ENCODE data around the gene CAST. TPM values are rescaled to one million over a fixed set of nuclear protein-coding genes. Genes with fewer than 3 reads are reported as not detected.
A peak's percentile ranks its signal among the peaks of the same experiment; 100 is the strongest.

The CAST gene
- total and polyA plus RNA-seq, 4 experiments from 2014 or later: 24.0 to 207 (median 147) TPM

GRCh38 chr5:96624596-96624995, 37.6 kb upstream of the CAST start:
- Mint-ChIP-seq H3K27ac (no peak overlapping the region), H3K4me3 (no peak overlapping the region), H3K36me3 (no peaks in the 10 kb centered on the region), H3K4me1 (peaks cover 8 to 20% (median 14%) of the 10 kb centered on the region in 4 donors), H3K9me3 (no peaks in the 10 kb centered on the region), H3K27me3 (peaks cover 0 to 1% of the 10 kb centered on the region in 2 donors)
- H3K27me3 ChIP-seq (ENCODE audit: insufficient read depth, low read length): no peaks in the 10 kb centered on the region
- intact Hi-C loops (cut with micrococcal nuclease): no loop called here
- no peaks in the 10 kb centered on the region for H3K4me1 ChIP-seq (ENCODE audit: insufficient read depth, low read length)
- H3K36me3 ChIP-seq (ENCODE audit: insufficient read depth, low read length): no peaks in the 10 kb centered on the region
- no peak overlapping the region for H3K27ac ChIP-seq (ENCODE audit: low read depth, low read length)
- CTCF ChIA-PET (ENCODE audit: partially characterized antibody): interaction anchor here (2.6 kb wide), 1 partner anchor 10 kb away, joined by 15 read pairs; no protein-coding TSS in a partner anchor
- POLR2A ChIA-PET (ENCODE audit: partially characterized antibody): interaction anchor here (1.3 kb wide), 1 partner anchor 46 kb away, joined by 3 read pairs; no protein-coding TSS in a partner anchor
- H3K4me3 ChIP-seq (ENCODE audit: low read length in 2 of 2): no peak overlapping the region
- no peaks in the 10 kb centered on the region for H3K9me3 ChIP-seq (ENCODE audit: control insufficient read depth in 1 of 2, low read length in 2 of 2)
- DNase-seq: no peak

- CTCF ChIA-PET (ENCODE audit: partially characterized antibody): interaction anchor here (0.6 to 2.6 kb wide), 2 partner anchors 11 to 88 kb away, joined by 4 to 15 read pairs; no protein-coding TSS in a partner anchor
- Mint-ChIP-seq H3K9me3 (no peaks in the 10 kb centered on the region), H3K4me3 (no peak overlapping the region), H3K27ac (no peak overlapping the region), H3K27me3 (peaks cover 0 to 1% of the 10 kb centered on the region in 2 donors), H3K36me3 (no peaks in the 10 kb centered on the region), H3K4me1 (peaks cover 8 to 20% (median 14%) of the 10 kb centered on the region in 4 donors)
- no peaks in the 10 kb centered on the region for H3K36me3 ChIP-seq (ENCODE audit: insufficient read depth, low read length)
- H3K27me3 ChIP-seq (ENCODE audit: insufficient read depth, low read length): no peaks in the 10 kb centered on the region
- POLR2A ChIA-PET (ENCODE audit: partially characterized antibody): interaction anchor here (1.3 to 2.6 kb wide), 2 partner anchors 37 to 45 kb away, joined by 3 to 8 read pairs; partner anchors contain the start of gene CAST
- H3K27ac ChIP-seq (ENCODE audit: low read depth, low read length): no peak overlapping the region
- H3K4me3 ChIP-seq (ENCODE audit: low read length in 2 of 2): no peak overlapping the region
- no peaks in the 10 kb centered on the region for H3K4me1 ChIP-seq (ENCODE audit: insufficient read depth, low read length)
- no peak for DNase-seq
- H3K9me3 ChIP-seq (ENCODE audit: control insufficient read depth in 1 of 2, low read length in 2 of 2): no peaks in the 10 kb centered on the region
- intact Hi-C loops (cut with micrococcal nuclease): no loop called here
Observed at GRCh38 chr5:96625365-96625764, 36.8 kb upstream of the CAST start.

- no peak overlapping the region for H3K27ac ChIP-seq (ENCODE audit: low read depth, low read length)
- H3K27ac Mint-ChIP-seq: peak overlapping the region in 1 of 7 donors; percentile 75
- H3K4me1 ChIP-seq (ENCODE audit: insufficient read depth, low read length): no peaks in the 10 kb centered on the region
- intact Hi-C loops (cut with micrococcal nuclease): no loop called here
- no peak for DNase-seq
- peak overlapping the region in 3 of 8 donors; percentile 1 to 78 (median 23) for H3K4me3 Mint-ChIP-seq
- H3K36me3 Mint-ChIP-seq: no peaks in the 10 kb centered on the region
- no peak overlapping the region for H3K4me3 ChIP-seq (ENCODE audit: low read length in 2 of 2)
- no peaks in the 10 kb centered on the region for H3K36me3 ChIP-seq (ENCODE audit: insufficient read depth, low read length)
- no peaks in the 10 kb centered on the region for H3K27me3 ChIP-seq (ENCODE audit: insufficient read depth, low read length)
- ChIA-PET POLR2A (ENCODE audit: partially characterized antibody) (interaction anchor here (2.6 kb wide), 1 partner anchor 36 kb away, joined by 8 read pairs; the partner anchor contains the start of gene CAST), CTCF (ENCODE audit: partially characterized antibody) (interaction anchor here (1.0 to 2.6 kb wide), 2 partner anchors 9 to 13 kb away, joined by 3 to 15 read pairs; no protein-coding TSS in a partner anchor)
- H3K9me3 ChIP-seq (ENCODE audit: control insufficient read depth in 1 of 2, low read length in 2 of 2): no peaks in the 10 kb centered on the region
- H3K9me3 Mint-ChIP-seq: no peaks in the 10 kb centered on the region
- no peaks in the 10 kb centered on the region for H3K27me3 Mint-ChIP-seq
- peaks cover 11 to 25% (median 15%) of the 10 kb centered on the region in 4 donors for H3K4me1 Mint-ChIP-seq
Observed at GRCh38 chr5:96626956-96627355, 35.2 kb upstream of the CAST start.

GRCh38 chr5:96627792-96628398, 34.3 kb upstream of the CAST start:
- H3K27ac ChIP-seq (ENCODE audit: low read depth, low read length): peak overlapping the region; percentile 23

GRCh38 chr5:96628406-96628805, 33.8 kb upstream of the CAST start:
- Histone ChIP-seq H3K4me1 (ENCODE audit: insufficient read depth, low read length) (no peaks in the 10 kb centered on the region), H3K27me3 (ENCODE audit: insufficient read depth, low read length) (no peaks in the 10 kb centered on the region), H3K4me3 (ENCODE audit: low read length in 2 of 2) (no peak overlapping the region), H3K36me3 (ENCODE audit: insufficient read depth, low read length) (no peaks in the 10 kb centered on the region), H3K27ac (ENCODE audit: low read depth, low read length) (no peak overlapping the region), H3K9me3 (ENCODE audit: control insufficient read depth in 1 of 2, low read length in 2 of 2) (no peaks in the 10 kb centered on the region)
- Mint-ChIP-seq H3K4me3 (peak overlapping the region in 3 of 8 donors; percentile 2 to 49 (median 45)), H3K27me3 (no peaks in the 10 kb centered on the region), H3K4me1 (peaks cover 11 to 25% (median 15%) of the 10 kb centered on the region in 4 donors), H3K36me3 (no peaks in the 10 kb centered on the region), H3K9me3 (no peaks in the 10 kb centered on the region), H3K27ac (peak overlapping the region in 3 of 7 donors; percentile 17 to 93 (median 49))
- ChIA-PET CTCF (ENCODE audit: partially characterized antibody) (interaction anchor here (2.4 to 3.1 kb wide), 2 partner anchors 11 to 14 kb away, joined by 13 to 15 read pairs; no protein-coding TSS in a partner anchor), POLR2A (ENCODE audit: partially characterized antibody) (interaction anchor here (2.3 kb wide), 1 partner anchor 34 kb away, joined by 13 read pairs; the partner anchor contains the start of gene CAST)
- intact Hi-C loops (cut with micrococcal nuclease): no loop called here
- no peak for DNase-seq

More at GRCh38 chr5:96627792-96628398, 34.3 kb upstream of the CAST start:
- Histone ChIP-seq H3K4me3 (ENCODE audit: low read length in 2 of 2) (peak overlapping the region in 1 of 2 donors; percentile 27), H3K36me3 (ENCODE audit: insufficient read depth, low read length) (no peaks in the 10 kb centered on the region), H3K27me3 (ENCODE audit: insufficient read depth, low read length) (no peaks in the 10 kb centered on the region), H3K9me3 (ENCODE audit: control insufficient read depth in 1 of 2, low read length in 2 of 2) (no peaks in the 10 kb centered on the region), H3K4me1 (ENCODE audit: insufficient read depth, low read length) (no peaks in the 10 kb centered on the region)
- Mint-ChIP-seq H3K27me3 (no peaks in the 10 kb centered on the region), H3K9me3 (no peaks in the 10 kb centered on the region), H3K4me3 (peak overlapping the region; percentile 51 to 80 (median 72)), H3K4me1 (peaks cover 11 to 25% (median 15%) of the 10 kb centered on the region in 4 donors), H3K27ac (peak overlapping the region; percentile 5 to 93 (median 79)), H3K36me3 (no peaks in the 10 kb centered on the region)
- intact Hi-C loops (cut with micrococcal nuclease): no loop called here
- peak in 4 of 5 donors; percentile 15 to 24 (median 22) for DNase-seq
- CTCF ChIA-PET (ENCODE audit: partially characterized antibody): interaction anchor here (2.4 to 3.1 kb wide), 2 partner anchors 10 to 13 kb away, joined by 13 to 15 read pairs; no protein-coding TSS in a partner anchor
- POLR2A ChIA-PET (ENCODE audit: partially characterized antibody): no interaction called here

- H3K4me3 Mint-ChIP-seq: no peak overlapping the region
- CTCF ChIA-PET (ENCODE audit: partially characterized antibody): interaction anchor here (0.6 to 3.1 kb wide), 4 partner anchors 12 to 152 kb away, joined by 3 to 15 read pairs (median 8); no protein-coding TSS in a partner anchor
- no peaks in the 10 kb centered on the region for H3K9me3 Mint-ChIP-seq
- peak overlapping the region in 1 of 7 donors; percentile 29 for H3K27ac Mint-ChIP-seq
- H3K27ac ChIP-seq (ENCODE audit: low read depth, low read length): no peak overlapping the region
- H3K27me3 ChIP-seq (ENCODE audit: insufficient read depth, low read length): no peaks in the 10 kb centered on the region
- intact Hi-C loops (cut with micrococcal nuclease): no loop called here
- H3K4me3 ChIP-seq (ENCODE audit: low read length in 2 of 2): no peak overlapping the region
- peaks cover 11 to 25% (median 15%) of the 10 kb centered on the region in 4 donors for H3K4me1 Mint-ChIP-seq
- H3K36me3 Mint-ChIP-seq: no peaks in the 10 kb centered on the region
- H3K9me3 ChIP-seq (ENCODE audit: control insufficient read depth in 1 of 2, low read length in 2 of 2): no peaks in the 10 kb centered on the region
- no peak for DNase-seq
- POLR2A ChIA-PET (ENCODE audit: partially characterized antibody): interaction anchor here (2.3 kb wide), 1 partner anchor 32 kb away, joined by 13 read pairs; the partner anchor contains the start of gene CAST
- H3K36me3 ChIP-seq (ENCODE audit: insufficient read depth, low read length): no peaks in the 10 kb centered on the region
- H3K27me3 Mint-ChIP-seq: peaks cover 0 to 3% of the 10 kb centered on the region in 2 donors
- H3K4me1 ChIP-seq (ENCODE audit: insufficient read depth, low read length): no peaks in the 10 kb centered on the region
Observed at GRCh38 chr5:96629774-96630173, 32.4 kb upstream of the CAST start.

- Mint-ChIP-seq H3K9me3 (no peaks in the 10 kb centered on the region), H3K27ac (no peak overlapping the region), H3K4me3 (no peak overlapping the region), H3K4me1 (peaks cover 2 to 5% (median 3%) of the 10 kb centered on the region in 4 donors), H3K27me3 (peaks cover 2 to 6% of the 10 kb centered on the region in 2 donors), H3K36me3 (no peaks in the 10 kb centered on the region)
- Histone ChIP-seq H3K4me1 (ENCODE audit: insufficient read depth, low read length) (no peaks in the 10 kb centered on the region), H3K9me3 (ENCODE audit: control insufficient read depth in 1 of 2, low read length in 2 of 2) (no peaks in the 10 kb centered on the region), H3K36me3 (ENCODE audit: insufficient read depth, low read length) (no peaks in the 10 kb centered on the region), H3K4me3 (ENCODE audit: low read length in 2 of 2) (no peak overlapping the region), H3K27ac (ENCODE audit: low read depth, low read length) (no peak overlapping the region), H3K27me3 (ENCODE audit: insufficient read depth, low read length) (no peaks in the 10 kb centered on the region)
- ChIA-PET CTCF (ENCODE audit: partially characterized antibody) (interaction anchor here (1.1 kb wide), 1 partner anchor 28 kb away, joined by 3 read pairs; the partner anchor contains the start of gene CAST), POLR2A (ENCODE audit: partially characterized antibody) (no interaction called here)
- DNase-seq: no peak
- intact Hi-C loops (cut with micrococcal nuclease): no loop called here
Observed at GRCh38 chr5:96633820-96634219, 28.4 kb upstream of the CAST start.
